Measurements from ENCODE around the gene ZCCHC14. TPM values are rescaled to one million over a fixed set of nuclear protein-coding genes. Genes with fewer than 3 reads are reported as not detected.

The ZCCHC14 gene
- total and polyA plus RNA-seq, 2 of the 13 experiments (the other 11 are each of a cell fraction or from before 2014, with no cell fraction given) = 12.4 to 12.5 TPM

DNA sequence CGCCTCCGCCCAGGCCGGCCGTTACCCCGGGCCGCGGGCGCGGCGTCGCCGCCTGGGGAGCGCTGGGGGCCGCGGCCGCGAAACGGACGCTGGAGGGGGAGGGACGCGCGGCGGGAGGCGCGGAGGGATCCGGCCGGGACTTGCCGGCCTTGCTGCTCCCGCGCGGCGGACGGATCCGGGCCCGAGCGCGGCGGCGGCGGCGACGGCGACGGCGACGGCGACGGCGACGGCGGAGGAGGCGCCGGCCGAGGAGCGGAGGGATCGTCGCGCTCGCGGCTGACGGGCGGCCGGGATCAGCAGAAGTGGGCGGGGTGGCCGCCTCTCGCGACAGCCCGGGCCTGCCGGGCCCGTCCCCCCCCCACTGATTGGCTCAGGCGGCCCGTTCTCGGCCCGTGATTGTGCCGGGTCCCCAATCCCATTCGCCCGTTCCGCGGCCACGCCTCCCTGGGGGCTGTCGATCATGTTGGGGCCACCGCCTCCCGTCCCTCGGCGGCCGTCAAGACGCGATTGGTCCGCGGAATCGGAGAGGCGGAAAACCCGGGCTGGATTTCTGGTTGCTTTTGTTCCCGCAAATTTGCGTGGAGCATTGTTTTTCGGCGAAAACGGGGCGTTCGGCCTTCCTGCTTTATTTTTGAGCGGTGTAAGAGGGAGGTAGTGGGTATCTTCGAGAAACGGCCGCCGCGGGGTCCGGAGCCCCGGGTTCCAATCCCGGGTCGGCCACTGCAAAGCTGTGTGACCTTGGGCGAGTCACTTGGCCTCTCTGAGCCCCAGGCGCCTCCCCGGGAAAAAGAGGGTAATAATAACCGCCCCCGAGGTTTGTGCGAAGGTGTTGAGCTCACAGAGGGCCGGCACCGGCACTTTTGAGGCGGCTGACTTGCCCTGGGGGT is at the start of gene ZCCHC14 (continued):
- TF ChIP-seq, protein P1, sequence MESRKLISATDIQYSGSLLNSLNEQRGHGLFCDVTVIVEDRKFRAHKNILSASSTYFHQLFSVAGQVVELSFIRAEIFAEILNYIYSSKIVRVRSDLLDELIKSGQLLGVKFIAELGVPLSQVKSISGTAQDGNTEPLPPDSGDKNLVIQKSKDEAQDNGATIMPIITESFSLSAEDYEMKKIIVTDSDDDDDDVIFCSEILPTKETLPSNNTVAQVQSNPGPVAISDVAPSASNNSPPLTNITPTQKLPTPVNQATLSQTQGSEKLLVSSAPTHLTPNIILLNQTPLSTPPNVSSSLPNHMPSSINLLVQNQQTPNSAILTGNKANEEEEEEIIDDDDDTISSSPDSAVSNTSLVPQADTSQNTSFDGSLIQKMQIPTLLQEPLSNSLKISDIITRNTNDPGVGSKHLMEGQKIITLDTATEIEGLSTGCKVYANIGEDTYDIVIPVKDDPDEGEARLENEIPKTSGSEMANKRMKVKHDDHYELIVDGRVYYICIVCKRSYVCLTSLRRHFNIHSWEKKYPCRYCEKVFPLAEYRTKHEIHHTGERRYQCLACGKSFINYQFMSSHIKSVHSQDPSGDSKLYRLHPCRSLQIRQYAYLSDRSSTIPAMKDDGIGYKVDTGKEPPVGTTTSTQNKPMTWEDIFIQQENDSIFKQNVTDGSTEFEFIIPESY (CRISPR knock-in tag; IDR thresholded peaks at IDR 0.05) = no peak
- TF ChIP-seq, protein P2, sequence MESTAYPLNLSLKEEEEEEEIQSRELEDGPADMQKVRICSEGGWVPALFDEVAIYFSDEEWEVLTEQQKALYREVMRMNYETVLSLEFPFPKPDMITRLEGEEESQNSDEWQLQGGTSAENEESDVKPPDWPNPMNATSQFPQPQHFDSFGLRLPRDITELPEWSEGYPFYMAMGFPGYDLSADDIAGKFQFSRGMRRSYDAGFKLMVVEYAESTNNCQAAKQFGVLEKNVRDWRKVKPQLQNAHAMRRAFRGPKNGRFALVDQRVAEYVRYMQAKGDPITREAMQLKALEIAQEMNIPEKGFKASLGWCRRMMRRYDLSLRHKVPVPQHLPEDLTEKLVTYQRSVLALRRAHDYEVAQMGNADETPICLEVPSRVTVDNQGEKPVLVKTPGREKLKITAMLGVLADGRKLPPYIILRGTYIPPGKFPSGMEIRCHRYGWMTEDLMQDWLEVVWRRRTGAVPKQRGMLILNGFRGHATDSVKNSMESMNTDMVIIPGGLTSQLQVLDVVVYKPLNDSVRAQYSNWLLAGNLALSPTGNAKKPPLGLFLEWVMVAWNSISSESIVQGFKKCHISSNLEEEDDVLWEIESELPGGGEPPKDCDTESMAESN (CRISPR knock-in tag; conservative IDR thresholded peaks at IDR 0.05) = no peak
- TF ChIP-seq TRIM24 (CRISPR knock-in tag; IDR thresholded peaks at IDR 0.05) (no peak), PRPF4 (IDR thresholded peaks at IDR 0.05; ENCODE audit: low read depth, low read length, poor library complexity, severe bottlenecking) (no peak), FOSL1 (CRISPR knock-in tag; IDR thresholded peaks at IDR 0.05; ENCODE audit: borderline replicate concordance) (no peak), ZSCAN20 (CRISPR knock-in tag; IDR thresholded peaks at IDR 0.05; ENCODE audit: borderline replicate concordance) (no peak)
- TF ChIP-seq, protein P3, sequence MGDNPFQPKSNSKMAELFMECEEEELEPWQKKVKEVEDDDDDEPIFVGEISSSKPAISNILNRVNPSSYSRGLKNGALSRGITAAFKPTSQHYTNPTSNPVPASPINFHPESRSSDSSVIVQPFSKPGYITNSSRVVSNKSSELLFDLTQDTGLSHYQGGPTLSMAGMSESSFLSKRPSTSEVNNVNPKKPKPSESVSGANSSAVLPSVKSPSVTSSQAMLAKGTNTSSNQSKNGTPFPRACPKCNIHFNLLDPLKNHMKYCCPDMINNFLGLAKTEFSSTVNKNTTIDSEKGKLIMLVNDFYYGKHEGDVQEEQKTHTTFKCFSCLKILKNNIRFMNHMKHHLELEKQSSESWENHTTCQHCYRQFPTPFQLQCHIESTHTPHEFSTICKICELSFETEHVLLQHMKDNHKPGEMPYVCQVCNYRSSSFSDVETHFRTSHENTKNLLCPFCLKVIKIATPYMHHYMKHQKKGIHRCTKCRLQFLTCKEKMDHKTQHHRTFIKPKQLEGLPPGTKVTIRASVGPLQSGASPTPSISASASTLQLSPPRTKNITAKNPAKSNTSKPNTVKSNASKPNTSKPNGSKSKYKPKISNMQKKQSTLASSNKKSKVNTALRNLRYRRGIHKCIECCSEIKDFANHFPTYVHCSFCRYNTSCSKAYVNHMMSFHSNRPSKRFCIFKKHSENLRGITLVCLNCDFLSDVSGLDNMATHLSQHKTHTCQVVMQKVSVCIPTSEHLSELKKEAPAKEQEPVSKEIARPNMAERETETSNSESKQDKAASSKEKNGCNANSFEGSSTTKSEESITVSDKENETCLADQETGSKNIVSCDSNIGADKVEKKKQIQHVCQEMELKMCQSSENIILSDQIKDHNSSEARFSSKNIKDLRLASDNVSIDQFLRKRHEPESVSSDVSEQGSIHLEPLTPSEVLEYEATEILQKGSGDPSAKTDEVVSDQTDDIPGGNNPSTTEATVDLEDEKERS (CRISPR knock-in tag; IDR thresholded peaks at IDR 0.05) = 0 out of 2 replicates have a peak, but pooled peaks have one; percentile 18
- TF ChIP-seq, protein P4, sequence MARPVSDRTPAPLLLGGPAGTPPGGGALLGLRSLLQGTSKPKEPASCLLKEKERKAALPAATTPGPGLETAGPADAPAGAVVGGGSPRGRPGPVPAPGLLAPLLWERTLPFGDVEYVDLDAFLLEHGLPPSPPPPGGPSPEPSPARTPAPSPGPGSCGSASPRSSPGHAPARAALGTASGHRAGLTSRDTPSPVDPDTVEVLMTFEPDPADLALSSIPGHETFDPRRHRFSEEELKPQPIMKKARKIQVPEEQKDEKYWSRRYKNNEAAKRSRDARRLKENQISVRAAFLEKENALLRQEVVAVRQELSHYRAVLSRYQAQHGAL (CRISPR knock-in tag; IDR thresholded peaks at IDR 0.05; ENCODE audit: not compliant biosample characterization) = no peak
- TF ChIP-seq, protein P5, sequence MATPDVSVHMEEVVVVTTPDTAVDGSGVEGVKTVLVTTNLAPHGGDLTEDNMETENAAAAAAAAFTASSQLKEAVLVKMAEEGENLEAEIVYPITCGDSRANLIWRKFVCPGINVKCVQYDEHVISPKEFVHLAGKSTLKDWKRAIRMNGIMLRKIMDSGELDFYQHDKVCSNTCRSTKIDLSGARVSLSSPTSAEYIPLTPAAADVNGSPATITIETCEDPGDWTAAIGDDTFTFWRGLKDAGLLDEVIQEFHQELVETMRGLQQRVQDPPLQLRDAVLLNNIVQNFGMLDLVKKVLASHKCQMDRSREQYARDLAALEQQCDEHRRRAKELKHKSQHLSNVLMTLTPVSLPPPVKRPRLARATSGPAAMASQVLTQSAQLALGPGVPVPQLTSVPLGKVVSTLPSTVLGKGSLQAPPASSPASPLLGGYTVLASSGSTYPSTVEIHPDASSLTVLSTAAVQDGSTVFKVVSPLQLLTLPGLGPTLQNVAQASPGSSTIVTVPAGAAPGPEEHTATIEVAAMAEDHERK (CRISPR knock-in tag; IDR thresholded peaks at IDR 0.05; ENCODE audit: low read depth) = no peak
- TF ChIP-seq, protein P6, sequence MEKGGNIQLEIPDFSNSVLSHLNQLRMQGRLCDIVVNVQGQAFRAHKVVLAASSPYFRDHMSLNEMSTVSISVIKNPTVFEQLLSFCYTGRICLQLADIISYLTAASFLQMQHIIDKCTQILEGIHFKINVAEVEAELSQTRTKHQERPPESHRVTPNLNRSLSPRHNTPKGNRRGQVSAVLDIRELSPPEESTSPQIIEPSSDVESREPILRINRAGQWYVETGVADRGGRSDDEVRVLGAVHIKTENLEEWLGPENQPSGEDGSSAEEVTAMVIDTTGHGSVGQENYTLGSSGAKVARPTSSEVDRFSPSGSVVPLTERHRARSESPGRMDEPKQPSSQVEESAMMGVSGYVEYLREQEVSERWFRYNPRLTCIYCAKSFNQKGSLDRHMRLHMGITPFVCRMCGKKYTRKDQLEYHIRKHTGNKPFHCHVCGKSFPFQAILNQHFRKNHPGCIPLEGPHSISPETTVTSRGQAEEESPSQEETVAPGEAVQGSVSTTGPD (CRISPR knock-in tag; IDR thresholded peaks at IDR 0.05) = no peak

Data from HepG2 (cell line).